HEK293 (cell line): ENCODE measurements around the gene SART1.

Experiments
- CTCF ChIA-PET: fragments of 350-600 bp; formaldehyde crosslinking; extraction: SDS; loops from one replicate; lab custom pipeline; 2021; ENCODE audit warnings: antibody characterized with exemption; lab: Yijun Ruan, JAX
- POLR2A ChIA-PET: fragments of 300-600 bp; formaldehyde crosslinking; extraction: SDS; loops from one replicate; lab custom pipeline; 2020; ENCODE audit warnings: antibody characterized with exemption, inconsistent platforms; lab: Yijun Ruan, JAX
- H3K27ac ChIP-seq: fragments of 200-500 bp; sonication (Bioruptor generic); 2 replicates; pipeline ENCODE4 v1.5.1; 2014; ENCODE audit warnings: low read depth, low read length, control low read depth, inconsistent platforms; ENCODE audit errors: extremely low read depth
- H3K36me3 ChIP-seq, 2 experiments: fragments of 200-500 bp in 1 of 2; sonication (Bioruptor generic) in 1 of 2; 1 replicate in 1 of 2; 2 replicates in 1 of 2; pipeline ENCODE4 v1.5.1; 2014 to 2017; ENCODE audit warnings: inconsistent platforms in 2 of 2, low read length in 2 of 2; ENCODE audit not compliant: control insufficient read depth in 2 of 2, insufficient read depth in 1 of 2
- H3K4me1 ChIP-seq: fragments of 200-500 bp; sonication (Bioruptor generic); 2 replicates; pipeline ENCODE4 v1.5.1; 2014; ENCODE audit warnings: mild to moderate bottlenecking, low read length, inconsistent platforms; ENCODE audit not compliant: control insufficient read depth, insufficient read depth
- H3K4me3 ChIP-seq: 2 replicates; pipeline ENCODE4 v1.5.1; 2011; ENCODE audit warnings: low read depth, mild to moderate bottlenecking, control low read depth, low read length, moderate library complexity
- H3K9me3 ChIP-seq: fragments of 200-500 bp; sonication (Bioruptor generic); 2 replicates; pipeline ENCODE4 v1.5.1; 2014; ENCODE audit warnings: low read depth, low read length, inconsistent platforms; ENCODE audit not compliant: control insufficient read depth, insufficient read depth
- BCL11B ChIP-seq: fragments of 450-650 bp; formaldehyde crosslinking; IDR thresholded peaks from 2 replicates; pipeline ENCODE4 v1.5.1; 2016; ENCODE audit warnings: low read depth, missing biosample characterization, missing genetic modification characterization
- GLI2 ChIP-seq: fragments of 450-650 bp; formaldehyde crosslinking; IDR thresholded peaks from 2 replicates; pipeline ENCODE4; 2017; ENCODE audit warnings: missing biosample characterization, missing genetic modification characterization, low read depth, borderline replicate concordance
- KLF10 ChIP-seq: fragments of 450-650 bp; IDR thresholded peaks from 2 replicates; pipeline ENCODE4 v1.5.1; 2018; ENCODE audit warnings: missing biosample characterization, mild to moderate bottlenecking, missing genetic modification characterization
- KLF8 ChIP-seq: fragments of 450-650 bp; formaldehyde crosslinking; IDR thresholded peaks from 2 replicates; pipeline ENCODE4 v1.5.1; 2016; ENCODE audit warnings: missing biosample characterization, missing genetic modification characterization
- SCRT1 ChIP-seq: fragments of 450-650 bp; formaldehyde crosslinking; IDR thresholded peaks from 2 replicates; pipeline ENCODE4 v1.5.1; 2016; ENCODE audit warnings: missing biosample characterization, missing genetic modification characterization, borderline replicate concordance
- SCRT2 ChIP-seq: fragments of 450-650 bp; formaldehyde crosslinking; IDR thresholded peaks from 2 replicates; pipeline ENCODE4 v1.5.1; 2016; ENCODE audit warnings: missing biosample characterization, missing genetic modification characterization
- SP2 ChIP-seq: fragments of 450-650 bp; formaldehyde crosslinking; IDR thresholded peaks from 2 replicates; pipeline ENCODE4 v1.5.1; 2016; ENCODE audit warnings: missing biosample characterization, missing genetic modification characterization
- YY1 ChIP-seq: fragments of 450-650 bp; formaldehyde crosslinking; IDR thresholded peaks from 2 replicates; pipeline ENCODE4 v1.5.1; 2018; ENCODE audit warnings: missing biosample characterization, missing genetic modification characterization
- ZFP37 ChIP-seq: fragments of 450-650 bp; formaldehyde crosslinking; IDR thresholded peaks from 2 replicates; pipeline ENCODE4 v1.5.1; 2016; ENCODE audit warnings: missing biosample characterization, missing genetic modification characterization
- ZNF114 ChIP-seq: fragments of 450-650 bp; formaldehyde crosslinking; IDR thresholded peaks from 2 replicates; pipeline ENCODE4 v1.5.0; 2017; ENCODE audit warnings: missing biosample characterization, missing genetic modification characterization
- ZNF138 ChIP-seq: fragments of 450-650 bp; formaldehyde crosslinking; IDR thresholded peaks from 2 replicates; pipeline ENCODE4 v1.5.1; 2016; ENCODE audit warnings: missing biosample characterization, missing genetic modification characterization, borderline replicate concordance
- ZNF157 ChIP-seq: fragments of 450-650 bp; formaldehyde crosslinking; IDR thresholded peaks from 2 replicates; pipeline ENCODE4 v1.5.1; 2016; ENCODE audit warnings: missing biosample characterization, missing genetic modification characterization
- ZNF354C ChIP-seq: fragments of 450-650 bp; formaldehyde crosslinking; IDR thresholded peaks from 2 replicates; pipeline ENCODE4 v1.5.1; 2016; ENCODE audit warnings: missing biosample characterization, missing genetic modification characterization, low read depth, borderline replicate concordance
- ZNF530 ChIP-seq: fragments of 450-650 bp; formaldehyde crosslinking; IDR thresholded peaks from 2 replicates; pipeline ENCODE4 v1.5.1; 2016; ENCODE audit warnings: low read depth, missing biosample characterization, missing genetic modification characterization
- ZNF544 ChIP-seq: fragments of 450-650 bp; formaldehyde crosslinking; IDR thresholded peaks from 2 replicates; pipeline ENCODE4 v1.5.0; 2017; ENCODE audit warnings: missing biosample characterization, missing genetic modification characterization
- ZNF549 ChIP-seq: fragments of 450-650 bp; IDR thresholded peaks from 2 replicates; pipeline ENCODE4 v1.5.1; 2018; ENCODE audit warnings: missing biosample characterization, missing genetic modification characterization, mild to moderate bottlenecking, inconsistent platforms, moderate library complexity
- ZNF610 ChIP-seq: fragments of 450-650 bp; formaldehyde crosslinking; IDR thresholded peaks from 2 replicates; pipeline ENCODE4 v1.5.1; 2016; ENCODE audit warnings: missing biosample characterization, missing genetic modification characterization, borderline replicate concordance
- ZNF621 ChIP-seq: fragments of 450-650 bp; formaldehyde crosslinking; IDR thresholded peaks from 2 replicates; pipeline ENCODE4 v1.5.1; 2017; ENCODE audit warnings: missing biosample characterization, missing genetic modification characterization
- ZNF623 ChIP-seq: fragments of 450-650 bp; formaldehyde crosslinking; IDR thresholded peaks from 2 replicates; pipeline ENCODE4 v1.5.1; 2016; ENCODE audit warnings: missing biosample characterization, missing genetic modification characterization
- ZNF629 ChIP-seq: fragments of 450-650 bp; formaldehyde crosslinking; IDR thresholded peaks from 2 replicates; pipeline ENCODE4 v1.5.1; 2017; ENCODE audit warnings: missing biosample characterization, missing genetic modification characterization
- ZNF701 ChIP-seq: fragments of 450-650 bp; formaldehyde crosslinking; IDR thresholded peaks from 2 replicates; pipeline ENCODE4 v1.5.1; 2016; ENCODE audit warnings: missing biosample characterization, missing genetic modification characterization
- ZNF791 ChIP-seq: fragments of 450-650 bp; formaldehyde crosslinking; IDR thresholded peaks from 2 replicates; pipeline ENCODE4 v1.5.1; 2016; ENCODE audit warnings: missing biosample characterization, missing genetic modification characterization
- TF ChIP-seq, protein P1 (sequence below): fragments of 450-650 bp; formaldehyde crosslinking; IDR thresholded peaks from 2 replicates; pipeline ENCODE4 v1.5.1; 2016; ENCODE audit warnings: missing biosample characterization, missing genetic modification characterization
- TF ChIP-seq, protein P2 (sequence below): fragments of 450-650 bp; formaldehyde crosslinking; optimal IDR thresholded peaks from 2 replicates; pipeline ENCODE3; 2016; ENCODE audit warnings: missing biosample characterization, mild to moderate bottlenecking, missing genetic modification characterization
- TF ChIP-seq, protein P3 (sequence below): fragments of 450-650 bp; IDR thresholded peaks from 2 replicates; pipeline ENCODE4 v1.5.1; 2018; ENCODE audit warnings: missing biosample characterization, mild to moderate bottlenecking, missing genetic modification characterization

Gene SART1

DNA sequence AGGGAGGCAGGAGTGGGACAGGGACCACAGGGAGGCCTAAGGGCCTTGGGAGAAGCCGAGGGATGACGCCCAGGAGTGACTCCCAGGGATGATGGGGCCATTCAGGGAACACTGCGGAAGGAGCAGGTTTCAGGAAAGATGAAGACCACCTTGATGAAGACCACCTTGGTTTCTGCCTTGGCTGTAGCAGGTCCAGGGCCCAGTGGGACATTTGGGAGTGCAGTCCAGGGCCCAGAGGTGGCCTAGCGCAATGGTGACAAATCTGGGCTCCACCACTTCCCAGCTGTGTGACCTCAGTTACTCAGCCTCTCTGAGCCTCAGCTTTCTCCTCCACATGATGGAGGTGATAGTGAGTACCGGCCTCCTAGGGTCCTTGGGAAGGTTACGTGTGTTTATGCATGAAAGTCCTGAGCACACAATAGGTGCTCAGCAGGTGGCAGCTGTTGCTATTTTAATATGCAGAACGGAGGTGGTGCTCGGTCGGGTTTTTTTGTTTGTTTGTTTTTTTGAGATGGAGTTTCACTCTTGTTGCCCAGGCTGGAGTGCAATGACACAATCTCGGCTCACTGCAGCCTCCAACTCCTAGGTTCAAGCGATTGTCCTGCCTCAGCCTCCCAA, 15.5 kb upstream of the SART1 start:
- Histone ChIP-seq H3K9me3 (no peaks in the 10 kb centered on the region), H3K4me3 (no peak overlapping the region), H3K36me3 (no peaks in the 10 kb centered on the region), H3K27ac (no peak overlapping the region), H3K4me1 (no peaks in the 10 kb centered on the region)
- ChIA-PET CTCF (interaction anchor here (0.7 to 1.4 kb wide), 4 partner anchors 12 to 242 kb away, joined by 3 to 4 read pairs (median 3); partner anchors contain the start of gene MUS81), POLR2A (no interaction called here)
- peak; percentile 63 for TF ChIP-seq SCRT2 (tag by site-specific recombination)
- TF ChIP-seq, protein P1, sequence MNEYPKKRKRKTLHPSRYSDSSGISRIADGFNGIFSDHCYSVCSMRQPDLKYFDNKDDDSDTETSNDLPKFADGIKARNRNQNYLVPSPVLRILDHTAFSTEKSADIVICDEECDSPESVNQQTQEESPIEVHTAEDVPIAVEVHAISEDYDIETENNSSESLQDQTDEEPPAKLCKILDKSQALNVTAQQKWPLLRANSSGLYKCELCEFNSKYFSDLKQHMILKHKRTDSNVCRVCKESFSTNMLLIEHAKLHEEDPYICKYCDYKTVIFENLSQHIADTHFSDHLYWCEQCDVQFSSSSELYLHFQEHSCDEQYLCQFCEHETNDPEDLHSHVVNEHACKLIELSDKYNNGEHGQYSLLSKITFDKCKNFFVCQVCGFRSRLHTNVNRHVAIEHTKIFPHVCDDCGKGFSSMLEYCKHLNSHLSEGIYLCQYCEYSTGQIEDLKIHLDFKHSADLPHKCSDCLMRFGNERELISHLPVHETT (tag by site-specific recombination) = no peak

DNA sequence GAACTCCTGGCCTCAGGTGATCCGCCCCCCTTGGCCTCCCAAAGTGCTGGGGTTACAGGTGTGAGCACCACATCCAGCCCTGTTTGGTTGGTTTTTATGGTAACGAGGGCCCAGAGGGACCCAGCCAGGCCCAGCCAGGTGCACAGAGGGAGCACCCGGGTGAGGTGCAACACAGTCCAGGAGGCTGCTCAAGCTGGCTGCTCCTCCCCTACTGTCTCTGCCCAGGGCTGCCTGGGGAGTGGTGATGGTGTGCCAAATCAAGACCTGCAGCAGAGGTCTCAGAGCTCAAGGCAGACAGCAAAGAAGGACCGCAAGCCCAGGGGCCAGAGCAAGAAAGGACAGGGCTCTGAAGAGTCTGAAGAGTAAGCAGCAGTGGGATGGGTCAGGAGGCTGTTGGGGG, 14.9 kb upstream of the SART1 start:
- ChIA-PET CTCF (interaction anchor here (0.7 to 1.4 kb wide), 2 partner anchors 12 to 87 kb away, joined by 3 to 4 read pairs; partner anchors contain the start of gene MUS81), POLR2A (interaction anchor here (0.6 kb wide), 1 partner anchor 62 kb away, joined by 4 read pairs; no protein-coding TSS in a partner anchor)
- Histone ChIP-seq H3K4me3 (no peak overlapping the region), H3K4me1 (no peaks in the 10 kb centered on the region), H3K27ac (no peak overlapping the region), H3K9me3 (no peaks in the 10 kb centered on the region), H3K36me3 (no peaks in the 10 kb centered on the region)
- TF ChIP-seq ZNF544 (no peak), SCRT1 (tag by site-specific recombination) (no peak), ZNF138 (no peak), ZNF621 (tag by site-specific recombination) (no peak), ZNF354C (tag by site-specific recombination) (no peak), ZNF629 (tag by site-specific recombination) (no peak), YY1 (tag by site-specific recombination) (no peak), ZNF623 (no peak), ZNF791 (no peak)
- TF ChIP-seq, protein P2, sequence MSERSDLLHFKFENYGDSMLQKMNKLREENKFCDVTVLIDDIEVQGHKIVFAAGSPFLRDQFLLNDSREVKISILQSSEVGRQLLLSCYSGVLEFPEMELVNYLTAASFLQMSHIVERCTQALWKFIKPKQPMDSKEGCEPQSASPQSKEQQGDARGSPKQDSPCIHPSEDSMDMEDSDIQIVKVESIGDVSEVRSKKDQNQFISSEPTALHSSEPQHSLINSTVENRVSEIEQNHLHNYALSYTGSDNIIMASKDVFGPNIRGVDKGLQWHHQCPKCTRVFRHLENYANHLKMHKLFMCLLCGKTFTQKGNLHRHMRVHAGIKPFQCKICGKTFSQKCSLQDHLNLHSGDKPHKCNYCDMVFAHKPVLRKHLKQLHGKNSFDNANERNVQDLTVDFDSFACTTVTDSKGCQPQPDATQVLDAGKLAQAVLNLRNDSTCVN (tag by site-specific recombination) = no peak

DNA sequence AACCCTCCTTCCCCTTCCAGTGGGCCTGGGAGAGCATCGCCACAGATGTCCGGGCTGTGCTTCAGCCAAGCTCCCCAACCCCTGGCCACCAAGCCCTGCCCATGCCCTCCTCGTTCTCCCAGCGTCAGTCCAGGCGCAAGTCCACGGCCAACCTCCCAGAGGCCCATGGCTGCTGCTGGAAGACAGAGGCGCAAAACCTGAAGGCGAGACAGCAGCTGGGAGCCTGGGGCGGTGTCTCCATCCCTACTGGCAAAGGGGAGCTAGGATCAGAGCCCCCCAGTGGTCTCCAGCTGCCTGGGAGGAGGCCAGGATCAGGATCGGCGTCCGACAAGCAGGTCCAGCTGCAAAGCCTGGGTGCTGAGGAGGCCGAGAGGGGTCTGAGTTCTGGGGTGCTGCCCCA, 14.4 kb upstream of the SART1 start:
- Histone ChIP-seq H3K27ac (no peak overlapping the region), H3K36me3 (no peaks in the 10 kb centered on the region), H3K4me3 (no peak overlapping the region), H3K9me3 (no peaks in the 10 kb centered on the region), H3K4me1 (no peaks in the 10 kb centered on the region)
- POLR2A ChIA-PET = interaction anchor here (0.6 kb wide), 1 partner anchor 62 kb away, joined by 4 read pairs; no protein-coding TSS in a partner anchor
- no peak for TF ChIP-seq ZFP37 (tag by site-specific recombination)
- no peak for TF ChIP-seq ZNF157 (tag by site-specific recombination)
- TF ChIP-seq SP2 (tag by site-specific recombination) = no peak
- CTCF ChIA-PET = interaction anchor here (0.7 to 1.4 kb wide), 2 partner anchors 87 to 96 kb away, joined by 3 read pairs; partner anchors contain the start of gene MUS81

DNA sequence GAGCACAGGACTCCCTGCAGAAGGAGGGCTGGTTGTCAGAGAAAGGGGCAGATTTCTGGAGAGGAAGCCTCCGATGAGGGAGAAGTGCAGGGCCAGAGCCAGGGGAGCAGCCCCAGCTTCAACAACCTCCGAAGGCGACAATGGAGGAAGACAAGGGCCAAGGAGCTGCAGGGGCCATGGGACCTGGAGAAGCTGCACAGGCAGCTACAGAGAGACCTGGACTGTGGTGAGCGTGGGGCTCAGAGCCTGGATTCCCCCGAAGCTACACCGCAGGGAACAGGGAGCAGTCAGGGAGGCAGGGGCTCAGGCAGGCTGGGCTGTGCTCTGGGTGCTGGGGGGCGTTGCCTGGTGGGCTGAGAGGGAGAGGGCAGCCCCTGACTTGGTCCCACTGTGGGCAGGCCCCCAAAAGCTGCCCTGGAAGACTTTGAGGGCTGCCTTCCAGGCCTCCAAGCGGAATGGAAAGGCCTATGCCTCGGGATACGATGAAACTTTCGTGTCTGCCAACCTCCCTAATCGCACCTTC, 13.9 kb upstream of the SART1 start:
- Histone ChIP-seq H3K27ac (no peak overlapping the region), H3K4me3 (no peak overlapping the region), H3K36me3 (no peaks in the 10 kb centered on the region), H3K4me1 (no peaks in the 10 kb centered on the region), H3K9me3 (no peaks in the 10 kb centered on the region)
- POLR2A ChIA-PET = interaction anchor here (1.3 kb wide), 1 partner anchor 59 kb away, joined by 5 read pairs; the partner anchor contains the start of gene FIBP
- CTCF ChIA-PET = interaction anchor here (0.7 to 1.4 kb wide), 2 partner anchors 88 to 96 kb away, joined by 3 read pairs; partner anchors contain the start of gene MUS81
- TF ChIP-seq ZNF157 (tag by site-specific recombination) = no peak
- TF ChIP-seq KLF8 = no peak
- no peak for TF ChIP-seq GLI2
- no peak for TF ChIP-seq ZNF549 (tag by site-specific recombination)
- TF ChIP-seq BCL11B (tag by site-specific recombination) = no peak
- TF ChIP-seq KLF10 (tag by site-specific recombination) = no peak
- no peak for TF ChIP-seq ZNF530 (tag by site-specific recombination)
- no peak for TF ChIP-seq ZNF114
- TF ChIP-seq, protein P3, sequence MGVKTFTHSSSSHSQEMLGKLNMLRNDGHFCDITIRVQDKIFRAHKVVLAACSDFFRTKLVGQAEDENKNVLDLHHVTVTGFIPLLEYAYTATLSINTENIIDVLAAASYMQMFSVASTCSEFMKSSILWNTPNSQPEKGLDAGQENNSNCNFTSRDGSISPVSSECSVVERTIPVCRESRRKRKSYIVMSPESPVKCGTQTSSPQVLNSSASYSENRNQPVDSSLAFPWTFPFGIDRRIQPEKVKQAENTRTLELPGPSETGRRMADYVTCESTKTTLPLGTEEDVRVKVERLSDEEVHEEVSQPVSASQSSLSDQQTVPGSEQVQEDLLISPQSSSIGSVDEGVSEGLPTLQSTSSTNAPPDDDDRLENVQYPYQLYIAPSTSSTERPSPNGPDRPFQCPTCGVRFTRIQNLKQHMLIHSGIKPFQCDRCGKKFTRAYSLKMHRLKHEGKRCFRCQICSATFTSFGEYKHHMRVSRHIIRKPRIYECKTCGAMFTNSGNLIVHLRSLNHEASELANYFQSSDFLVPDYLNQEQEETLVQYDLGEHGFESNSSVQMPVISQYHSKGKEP (tag by site-specific recombination) = no peak
- TF ChIP-seq ZNF610 = no peak
- TF ChIP-seq ZNF701 (tag by site-specific recombination) = no peak
